PC-9 (cell line): ENCODE data around the gene GCH1. TPM values are rescaled to one million over a fixed set of nuclear protein-coding genes. Genes with fewer than 3 reads are reported as not detected.

ENCODE experiments used
- BruUV-seq: library from RNA; stranded (reverse); fragments of 400-500 nt; replicated peaks from 2 replicates; lab custom pipeline; 2021; lab: Mats Ljungman, UMichigan
- CTCF ChIA-PET: fragments of 300-600 bp; sonication (Branson Sonifier 250); formaldehyde crosslinking; loops from one replicate; lab custom pipeline; 2022; ENCODE audit warnings: antibody characterized with exemption; lab: Charles Lee
- POLR2A ChIA-PET: fragments of 300-600 bp; sonication (Branson Sonifier 250); formaldehyde crosslinking; loops from one replicate; lab custom pipeline; 2022; ENCODE audit warnings: antibody characterized with exemption; ENCODE audit not compliant: unreplicated experiment; lab: Charles Lee
- DNase-seq, 2 experiments: peaks; one replicate each; pipeline versions ENCODE4 v3.0.0 to v3.0.0-alpha.2; 2015 to 2022; ENCODE audit warnings: mixed read lengths in 1 of 2
- H2AFZ ChIP-seq: fragments of 200-600 bp; sonication (generic); 2 replicates; pipeline ENCODE4 v1.8.1; 2017; ENCODE audit warnings: antibody characterized with exemption
- H3F3A ChIP-seq: fragments of 200-600 bp; sonication (generic); 2 replicates; pipeline ENCODE4 v1.8.1; 2017; ENCODE audit warnings: antibody characterized with exemption, mild to moderate bottlenecking, low read depth; ENCODE audit not compliant: insufficient read depth
- H3K27ac ChIP-seq: fragments of 200-600 bp; sonication (generic); 2 replicates; pipeline ENCODE4 v1.6.1; 2016; ENCODE audit warnings: mixed run types
- H3K27me3 ChIP-seq: fragments of 200-600 bp; sonication (generic); 2 replicates; pipeline ENCODE4 v1.6.1; 2016; ENCODE audit warnings: low read depth, mixed run types; ENCODE audit not compliant: insufficient read depth
- H3K36me3 ChIP-seq: fragments of 200-600 bp; sonication (generic); 2 replicates; pipeline ENCODE4 v1.6.1; 2016; ENCODE audit warnings: low read depth, mixed run types
- H3K4me1 ChIP-seq: fragments of 200-600 bp; sonication (generic); replicated peaks from 2 replicates; pipeline ENCODE4 v1.6.1; 2016; ENCODE audit warnings: mixed run types; ENCODE audit not compliant: insufficient read depth
- H3K4me2 ChIP-seq: fragments of 200-600 bp; sonication (generic); 2 replicates; pipeline ENCODE4 v1.6.1; 2017; ENCODE audit warnings: mixed run types
- H3K4me3 ChIP-seq: fragments of 200-600 bp; sonication (generic); 2 replicates; pipeline ENCODE4 v1.6.1; 2016; ENCODE audit warnings: mixed run types
- H3K79me2 ChIP-seq: fragments of 200-600 bp; sonication (generic); 2 replicates; pipeline ENCODE4 v1.6.1; 2017; ENCODE audit warnings: low read depth, mixed run types
- H3K9me2 ChIP-seq: fragments of 200-600 bp; sonication (generic); 2 replicates; pipeline ENCODE4 v1.8.1; 2017; ENCODE audit warnings: mild to moderate bottlenecking; ENCODE audit not compliant: insufficient read depth
- H3K9me3 ChIP-seq: fragments of 200-600 bp; sonication (generic); 2 replicates; pipeline ENCODE4 v1.8.1; 2016; ENCODE audit warnings: low read depth; ENCODE audit not compliant: insufficient read depth
- H4K20me1 ChIP-seq: fragments of 200-600 bp; sonication (generic); 2 replicates; pipeline ENCODE4 v1.8.1; 2017; ENCODE audit not compliant: insufficient read depth
- CTCF ChIP-seq: fragments of 200-600 bp; sonication (generic); conservative IDR thresholded peaks from 2 replicates; pipeline ENCODE4 v1.6.1; 2017; ENCODE audit warnings: mixed run types, antibody characterized with exemption, mild to moderate bottlenecking, moderate library complexity
- EZH2 ChIP-seq: fragments of 200-600 bp; sonication (generic); IDR thresholded peaks from 2 replicates; pipeline ENCODE4 v1.8.0; 2017; ENCODE audit warnings: antibody characterized with exemption, low read depth
- intact Hi-C: fragments of 100-400 bp; cut with micrococcal nuclease; formaldehyde crosslinking; loops from one replicate; pipeline ENCODE4 v1.10.0; 2022; ENCODE audit not compliant: unreplicated experiment
- total RNA-seq: library from RNA; stranded (reverse); gene quantifications from 2 replicates; pipeline ENCODE4 v1.2.3, GENCODE V29; 2021

The GCH1 gene
- total RNA-seq, 1 experiment from 2014 or later = 5.1 TPM

GRCh38 chr14:54840336-54840735 lies 62.3 kb downstream of the GCH1 start:
- Histone ChIP-seq H2AFZ (no peak overlapping the region), H3F3A (no peaks in the 10 kb centered on the region), H3K79me2 (no peaks in the 10 kb centered on the region), H3K9me3 (no peaks in the 10 kb centered on the region), H3K27ac (no peak overlapping the region), H3K9me2 (no peaks in the 10 kb centered on the region), H3K36me3 (no peaks in the 10 kb centered on the region), H3K4me3 (no peak overlapping the region), H3K27me3 (no peaks in the 10 kb centered on the region), H3K4me2 (no peak overlapping the region), H4K20me1 (no peaks in the 10 kb centered on the region), H3K4me1 (no peaks in the 10 kb centered on the region)
- no TSS peak for BruUV-seq
- no peak for DNase-seq
- CTCF ChIA-PET = no interaction called here
- TF ChIP-seq EZH2 = no peak
- no peak for TF ChIP-seq CTCF
- intact Hi-C loops = no loop called here
- POLR2A ChIA-PET = no interaction called here

- no peaks in the 10 kb centered on the region for H3K36me3 ChIP-seq
- POLR2A ChIA-PET = no interaction called here
- CTCF ChIA-PET = no interaction called here
Observed at GRCh38 chr14:54839701-54840119, 62.9 kb downstream of the GCH1 start.

GRCh38 chr14:54838931-54839512 lies 63.6 kb downstream of the GCH1 start:
- H3K36me3 ChIP-seq = no peaks in the 10 kb centered on the region
- CTCF ChIA-PET = no interaction called here
- H2AFZ ChIP-seq = no peak overlapping the region
- no peaks in the 10 kb centered on the region for H3F3A ChIP-seq
- H3K27ac ChIP-seq = no peak overlapping the region
- H3K4me3 ChIP-seq = no peak overlapping the region
- intact Hi-C loops = no loop called here
- no peak for TF ChIP-seq EZH2
- TF ChIP-seq CTCF = no peak
- no peak overlapping the region for H3K4me2 ChIP-seq
- H3K9me3 ChIP-seq = no peaks in the 10 kb centered on the region
- no peaks in the 10 kb centered on the region for H3K27me3 ChIP-seq
- no peaks in the 10 kb centered on the region for H4K20me1 ChIP-seq
- no peak for DNase-seq
- no TSS peak for BruUV-seq
- no peaks in the 10 kb centered on the region for H3K9me2 ChIP-seq
- H3K4me1 ChIP-seq = no peaks in the 10 kb centered on the region
- POLR2A ChIA-PET = no interaction called here
- no peaks in the 10 kb centered on the region for H3K79me2 ChIP-seq

More at GRCh38 chr14:54839701-54840119, 62.9 kb downstream of the GCH1 start:
- H3K79me2 ChIP-seq = no peaks in the 10 kb centered on the region
- no peaks in the 10 kb centered on the region for H3F3A ChIP-seq
- no peaks in the 10 kb centered on the region for H4K20me1 ChIP-seq
- H3K4me3 ChIP-seq = no peak overlapping the region
- H3K4me2 ChIP-seq = no peak overlapping the region
- no peaks in the 10 kb centered on the region for H3K27me3 ChIP-seq
- intact Hi-C loops = no loop called here
- DNase-seq = no peak
- no peaks in the 10 kb centered on the region for H3K9me2 ChIP-seq
- H3K4me1 ChIP-seq = no peaks in the 10 kb centered on the region
- H2AFZ ChIP-seq = no peak overlapping the region
- H3K9me3 ChIP-seq = no peaks in the 10 kb centered on the region
- TF ChIP-seq EZH2 (no peak), CTCF (no peak)
- H3K27ac ChIP-seq = no peak overlapping the region
- no TSS peak for BruUV-seq
